SKM-1 (cell line): ENCODE data around the gene MYOZ2.
"Not testable (repeated sequence)": the region's sequence is repeated elsewhere in the genome, so short reads cannot be mapped to it uniquely, and the experiment has no call there.

ENCODE experiments used
- DNase-seq: peaks from one replicate; lab custom pipeline; 2025; ENCODE audit not compliant: unreplicated experiment; lab: John Stamatoyannopoulos, UW

MYOZ2 gene

GRCh38 chr4:119125931-119126330 is 9.7 kb upstream of the MYOZ2 start:
- no peak for DNase-seq

- no peak for DNase-seq
These were observed 7.5 kb upstream of the MYOZ2 start for GRCh38 chr4:119128148-119128547.

- DNase-seq = no peak
These were observed 5.1 kb upstream of the MYOZ2 start for GRCh38 chr4:119130365-119131065.

DNA sequence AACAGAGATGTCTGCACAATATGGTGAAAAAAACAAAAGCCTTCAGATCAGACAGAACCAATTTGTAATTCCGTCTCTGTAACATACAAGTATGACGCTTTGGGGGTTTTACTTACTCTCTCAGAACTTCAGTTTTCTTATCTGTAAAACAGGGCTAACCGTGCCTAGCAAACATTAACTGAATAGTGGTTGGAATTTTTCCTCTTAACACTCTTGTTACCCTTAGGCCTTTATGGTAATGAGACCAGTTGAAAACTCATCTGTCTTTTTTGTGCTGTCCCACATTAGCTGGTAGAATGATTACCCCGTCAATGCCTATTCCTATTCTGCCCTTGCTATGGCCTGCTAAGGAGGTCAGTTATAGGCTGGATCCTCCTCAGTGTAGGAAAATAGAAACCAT is 4.5 kb upstream of the MYOZ2 start:
- DNase-seq = no peak

GRCh38 chr4:119132306-119132705 is 3.3 kb upstream of the MYOZ2 start:
- no peak for DNase-seq

- no peak for DNase-seq
These were observed 914 bp downstream of the MYOZ2 start for GRCh38 chr4:119136546-119136945.

GRCh38 chr4:119138046-119138445 is 2.4 kb downstream of the MYOZ2 start:
- DNase-seq = no peak

- DNase-seq = no peak
These were observed 3.7 kb downstream of the MYOZ2 start for GRCh38 chr4:119139311-119139710.

DNA sequence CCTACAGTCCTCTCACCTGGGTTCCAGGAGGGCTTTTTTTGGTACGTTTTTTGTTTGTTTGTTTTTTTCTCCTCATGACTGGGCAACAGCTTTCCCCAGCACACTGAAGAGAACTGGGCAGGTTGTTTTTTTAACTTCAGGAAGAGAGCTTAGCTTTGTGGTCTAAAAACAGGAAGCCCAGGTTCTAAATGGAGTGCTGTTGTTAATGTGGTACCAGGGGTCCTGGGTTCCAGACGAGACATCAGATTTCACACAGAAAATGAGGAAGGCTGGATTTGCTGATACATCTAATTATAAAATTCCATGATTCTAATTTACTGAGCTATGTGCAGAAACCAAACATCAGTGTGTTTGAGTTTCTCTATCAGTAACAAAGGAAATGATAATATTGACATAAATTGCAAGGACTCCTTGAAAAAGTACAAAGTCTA is 4.2 kb downstream of the MYOZ2 start:
- no peak for DNase-seq

DNA sequence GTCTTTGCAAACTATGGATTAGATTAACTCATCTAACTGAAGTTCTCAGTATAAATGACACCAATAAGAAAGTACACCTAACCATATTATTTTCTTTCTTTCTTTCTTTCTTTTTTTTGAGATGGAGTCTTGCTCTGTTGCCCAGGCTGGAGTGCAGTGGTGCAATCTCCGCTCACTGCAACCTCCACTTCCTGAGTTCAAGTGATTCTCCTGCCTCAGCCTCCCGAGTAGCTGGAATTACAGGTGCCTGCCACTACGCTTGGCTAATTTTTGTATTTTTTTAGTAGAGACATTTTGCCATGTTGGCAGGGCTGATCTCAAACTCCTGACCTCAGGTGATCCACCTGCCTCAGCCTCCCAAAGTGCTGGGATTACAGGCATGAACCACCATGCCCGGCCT is 5.7 kb downstream of the MYOZ2 start:
- not testable (repeated sequence) for DNase-seq

DNA sequence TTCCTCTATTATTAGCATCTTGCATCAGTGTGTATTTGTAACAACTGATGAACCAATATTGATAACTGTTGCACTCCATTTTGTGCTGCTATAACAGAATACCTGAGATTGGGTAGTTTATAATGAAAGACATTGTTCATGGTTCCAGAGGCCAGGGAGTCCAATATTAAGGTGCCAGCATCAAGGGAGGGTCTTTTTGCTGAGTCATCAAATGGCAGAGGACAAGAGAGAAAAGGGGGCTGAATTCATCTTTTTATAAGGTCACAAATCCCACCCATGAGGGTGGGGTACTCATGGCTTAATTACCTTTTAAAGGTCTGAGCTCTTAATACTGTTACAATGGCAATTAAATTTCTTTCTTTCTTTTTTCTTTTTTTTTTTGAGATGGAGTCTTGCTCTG is 7.2 kb downstream of the MYOZ2 start:
- no peak for DNase-seq

- DNase-seq = not testable (repeated sequence)
These were observed 7.7 kb downstream of the MYOZ2 start for GRCh38 chr4:119143341-119143740.

DNA sequence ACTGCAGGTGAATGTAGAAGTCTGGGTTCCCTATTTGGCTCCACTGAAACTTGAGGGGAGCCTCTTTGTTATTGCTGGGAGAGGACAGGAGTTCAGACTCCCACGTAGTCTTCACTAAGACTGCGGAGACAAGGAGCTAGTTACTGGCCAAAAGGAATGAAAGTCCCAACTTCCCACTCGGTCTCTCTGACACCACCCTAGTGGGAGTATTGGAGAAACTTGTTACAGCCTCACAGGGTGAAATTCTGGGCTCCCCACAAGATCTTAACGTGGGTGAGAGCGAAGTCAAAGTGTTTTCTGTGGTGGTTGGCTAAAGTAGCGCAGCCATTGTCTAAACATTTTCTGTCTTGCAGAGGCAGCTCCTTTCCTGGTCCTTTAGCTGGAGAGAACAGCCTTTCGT is 13.5 kb downstream of the MYOZ2 start:
- DNase-seq = no peak

DNA sequence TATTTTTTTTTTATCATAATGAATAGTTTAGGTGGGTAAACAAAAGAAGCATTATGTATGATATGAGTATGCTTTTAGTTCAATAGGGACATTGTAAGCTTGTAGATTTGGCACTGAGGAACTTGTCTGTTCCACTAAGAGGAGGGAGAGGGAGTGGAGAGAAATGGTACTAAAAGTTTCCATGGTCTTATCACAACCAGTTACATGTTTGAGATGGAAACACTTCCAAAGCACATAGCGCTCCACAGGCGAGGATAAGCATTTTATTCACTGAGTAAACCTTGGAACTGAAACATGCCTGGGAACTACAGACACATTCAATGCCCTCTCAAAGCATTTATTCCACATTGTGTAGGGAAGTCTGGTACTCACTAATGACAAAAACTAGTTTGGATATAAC is 15.5 kb downstream of the MYOZ2 start:
- DNase-seq = no peak

DNA sequence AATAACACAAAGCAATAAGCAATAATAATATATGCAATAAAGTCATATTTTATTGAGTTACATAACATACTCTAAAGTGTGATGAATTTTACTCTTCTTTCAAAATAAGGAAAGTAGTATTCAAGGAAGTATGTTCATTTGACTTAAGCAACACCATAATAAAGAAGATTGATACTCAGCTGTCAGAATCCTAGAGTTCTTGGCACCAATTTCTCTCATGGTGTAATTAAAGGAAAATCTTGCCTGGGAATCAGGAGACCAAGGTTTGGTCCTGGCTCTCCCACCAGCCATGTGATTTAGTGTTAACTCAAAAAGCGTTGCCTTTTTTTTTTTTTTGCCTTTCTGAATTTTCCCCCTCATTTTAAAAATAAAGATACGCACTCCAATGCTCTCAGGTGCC is 17.1 kb downstream of the MYOZ2 start:
- no peak for DNase-seq

DNA sequence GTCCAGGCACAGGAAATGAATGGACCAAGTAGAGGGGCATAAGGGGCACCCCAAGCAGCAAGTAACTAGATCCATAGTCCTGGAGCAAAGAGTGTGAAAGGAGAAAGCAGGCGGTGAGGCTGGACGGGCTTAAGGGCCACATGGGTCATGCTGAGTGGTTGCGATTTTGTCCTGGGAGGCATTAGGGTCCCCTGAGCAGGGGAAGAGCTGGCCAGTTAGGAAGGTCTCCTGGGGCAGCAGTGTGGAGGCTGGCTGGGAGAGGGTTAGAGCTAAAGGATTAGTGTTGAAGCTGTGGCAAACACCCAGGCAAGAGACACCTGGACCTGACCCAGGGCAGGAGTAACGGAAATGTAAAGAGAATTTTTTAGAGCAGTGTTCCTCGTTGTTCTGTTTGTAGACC is 26.5 kb downstream of the MYOZ2 start:
- DNase-seq = no peak

- no peak for DNase-seq
These were observed 30.1 kb downstream of the MYOZ2 start for GRCh38 chr4:119165767-119166166.

- DNase-seq = no peak
These were observed 34.6 kb downstream of the MYOZ2 start for GRCh38 chr4:119170195-119170594.

- no peak for DNase-seq
These were observed 36.6 kb downstream of the MYOZ2 start for GRCh38 chr4:119172223-119172622.

- not testable (repeated sequence) for DNase-seq
These were observed 38.2 kb downstream of the MYOZ2 start for GRCh38 chr4:119173729-119174361.

DNA sequence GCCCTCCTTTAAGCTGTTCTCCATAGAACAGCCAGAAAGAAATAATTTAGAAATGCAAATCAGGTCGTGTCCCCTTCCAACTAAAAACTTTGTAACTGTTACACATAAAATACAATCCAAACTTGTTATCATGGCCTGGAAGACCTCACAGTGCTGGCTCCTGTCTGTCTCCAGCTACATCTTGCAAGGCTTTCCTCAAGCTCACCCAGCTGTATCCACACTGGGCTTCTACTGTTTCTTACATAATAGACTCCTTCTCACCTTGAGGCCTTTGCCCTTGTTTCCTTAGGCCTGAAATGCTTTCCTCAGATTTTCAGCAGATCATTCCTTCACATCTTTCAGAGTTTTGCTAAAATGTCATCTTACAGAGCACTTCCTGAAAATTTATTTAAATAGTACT is 43.4 kb downstream of the MYOZ2 start:
- no peak for DNase-seq

GRCh38 chr4:119184128-119184527 is 48.5 kb downstream of the MYOZ2 start:
- no peak for DNase-seq

DNA sequence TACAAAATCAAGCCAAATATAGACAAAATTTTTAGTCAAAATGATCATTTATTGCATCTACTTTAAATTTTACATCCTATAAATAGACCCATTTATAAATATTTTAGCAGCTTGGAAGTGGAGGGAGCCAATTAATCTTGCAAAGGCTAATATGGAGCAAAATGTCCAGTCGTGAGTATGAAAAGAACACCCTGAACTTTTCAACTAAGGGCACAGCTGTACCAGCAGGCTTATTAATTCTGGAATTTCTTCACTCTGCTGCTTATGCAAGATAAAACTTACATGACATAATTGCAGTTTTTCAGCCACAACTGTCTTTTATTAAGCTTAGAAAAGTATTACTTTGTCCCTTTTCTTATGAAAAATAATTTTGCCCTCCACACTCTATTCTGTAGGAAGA is 54.0 kb downstream of the MYOZ2 start:
- DNase-seq = no peak
